Measurements from ENCODE around the gene KAT2A. TPM values are rescaled to one million over a fixed set of nuclear protein-coding genes. Genes with fewer than 3 reads are reported as not detected.

The KAT2A gene
- total RNA-seq, 1 donor from 2014 or later, result 45.3 TPM

- no peak overlapping the region for H3K27ac ChIP-seq
- H3K9me3 ChIP-seq, result no peaks in the 10 kb centered on the region
- intact Hi-C loops (cut with DNase I), result no loop called here
- no peaks in the 10 kb centered on the region for H3K36me3 ChIP-seq
- no peak for DNase-seq
- ATAC-seq, result no peak
- TF ChIP-seq CTCF (IDR thresholded peaks at IDR 0.05), result no peak
- no peaks in the 10 kb centered on the region for H3K4me1 ChIP-seq
- H3K27me3 ChIP-seq, result peaks cover 25% of the 10 kb centered on the region
- H3K4me3 ChIP-seq, result no peak overlapping the region
Observed at GRCh38 chr17:42090964-42091790, 30.0 kb downstream of the KAT2A start.

- H3K4me3 ChIP-seq, result no peak overlapping the region
- peaks cover 16% of the 10 kb centered on the region for H3K27me3 ChIP-seq
- ATAC-seq (no peak), DNase-seq (no peak)
- intact Hi-C loops (cut with DNase I), result no loop called here
- TF ChIP-seq CTCF (IDR thresholded peaks at IDR 0.05), result no peak
- no peaks in the 10 kb centered on the region for H3K36me3 ChIP-seq
- H3K4me1 ChIP-seq, result no peaks in the 10 kb centered on the region
- no peaks in the 10 kb centered on the region for H3K9me3 ChIP-seq
- no peak overlapping the region for H3K27ac ChIP-seq
Observed at GRCh38 chr17:42088736-42089135, 32.4 kb downstream of the KAT2A start.

- Histone ChIP-seq H3K4me3 (no peak overlapping the region), H3K9me3 (no peaks in the 10 kb centered on the region), H3K4me1 (no peaks in the 10 kb centered on the region), H3K27me3 (peaks cover 16% of the 10 kb centered on the region), H3K27ac (no peak overlapping the region), H3K36me3 (no peaks in the 10 kb centered on the region)
- DNase-seq (no peak), ATAC-seq (peak; percentile 21)
- TF ChIP-seq CTCF (IDR thresholded peaks at IDR 0.05), result no peak
- intact Hi-C loops (cut with DNase I), result no loop called here
Observed at GRCh38 chr17:42087736-42088705, 33.1 kb downstream of the KAT2A start.

GRCh38 chr17:42087042-42087701, 34.0 kb downstream of the KAT2A start:
- TF ChIP-seq CTCF (IDR thresholded peaks at IDR 0.05), result no peak
- intact Hi-C loops (cut with DNase I), result no loop called here
- Histone ChIP-seq H3K27ac (no peak overlapping the region), H3K4me3 (no peak overlapping the region), H3K36me3 (no peaks in the 10 kb centered on the region), H3K27me3 (peaks cover 16% of the 10 kb centered on the region), H3K4me1 (no peaks in the 10 kb centered on the region), H3K9me3 (no peaks in the 10 kb centered on the region)
- ATAC-seq (no peak), DNase-seq (no peak)

- ATAC-seq (peak; percentile 29), DNase-seq (no peak)
- no peaks in the 10 kb centered on the region for H3K4me1 ChIP-seq
- H3K4me3 ChIP-seq, result no peak overlapping the region
- H3K27ac ChIP-seq, result no peak overlapping the region
- H3K27me3 ChIP-seq, result no peaks in the 10 kb centered on the region
- no peaks in the 10 kb centered on the region for H3K36me3 ChIP-seq
- no peaks in the 10 kb centered on the region for H3K9me3 ChIP-seq
- no peak for TF ChIP-seq CTCF (IDR thresholded peaks at IDR 0.05)
- intact Hi-C loops (cut with DNase I), result no loop called here
Observed at GRCh38 chr17:42081516-42082129, 39.5 kb downstream of the KAT2A start.
